ENCODE measurements around the gene PLPP4. TPM values are rescaled to one million over a fixed set of nuclear protein-coding genes. Genes with fewer than 3 reads are reported as not detected.

Gene PLPP4
- total RNA-seq, 6 experiments from 2014 or later: 12.2 to 31.1 (median 16.9) TPM

DNA sequence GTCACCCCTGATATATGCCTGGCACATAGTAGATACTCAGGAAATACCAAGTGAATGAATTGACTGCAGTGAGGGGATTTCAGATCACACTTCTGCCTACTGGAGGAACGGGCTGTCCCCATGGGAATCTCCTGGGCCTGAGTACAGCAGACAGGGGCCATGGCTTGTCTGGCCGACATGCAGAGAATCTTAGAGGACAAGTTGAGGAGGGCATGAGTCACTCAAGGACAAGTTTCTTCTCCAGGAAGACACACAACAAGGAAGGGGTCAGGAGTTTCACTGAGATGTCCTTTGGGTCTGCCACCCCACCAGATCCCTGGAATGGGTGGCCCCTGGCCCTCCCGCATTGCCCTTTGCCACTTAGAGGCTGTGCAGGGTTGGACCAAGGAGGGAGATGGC lies 20.7 kb downstream of the PLPP4 start:
- TF ChIP-seq, protein P1, sequence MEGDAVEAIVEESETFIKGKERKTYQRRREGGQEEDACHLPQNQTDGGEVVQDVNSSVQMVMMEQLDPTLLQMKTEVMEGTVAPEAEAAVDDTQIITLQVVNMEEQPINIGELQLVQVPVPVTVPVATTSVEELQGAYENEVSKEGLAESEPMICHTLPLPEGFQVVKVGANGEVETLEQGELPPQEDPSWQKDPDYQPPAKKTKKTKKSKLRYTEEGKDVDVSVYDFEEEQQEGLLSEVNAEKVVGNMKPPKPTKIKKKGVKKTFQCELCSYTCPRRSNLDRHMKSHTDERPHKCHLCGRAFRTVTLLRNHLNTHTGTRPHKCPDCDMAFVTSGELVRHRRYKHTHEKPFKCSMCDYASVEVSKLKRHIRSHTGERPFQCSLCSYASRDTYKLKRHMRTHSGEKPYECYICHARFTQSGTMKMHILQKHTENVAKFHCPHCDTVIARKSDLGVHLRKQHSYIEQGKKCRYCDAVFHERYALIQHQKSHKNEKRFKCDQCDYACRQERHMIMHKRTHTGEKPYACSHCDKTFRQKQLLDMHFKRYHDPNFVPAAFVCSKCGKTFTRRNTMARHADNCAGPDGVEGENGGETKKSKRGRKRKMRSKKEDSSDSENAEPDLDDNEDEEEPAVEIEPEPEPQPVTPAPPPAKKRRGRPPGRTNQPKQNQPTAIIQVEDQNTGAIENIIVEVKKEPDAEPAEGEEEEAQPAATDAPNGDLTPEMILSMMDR (IDR thresholded peaks at IDR 0.05): no peak
- peak overlapping the region; percentile 85 for H3K27ac Mint-ChIP-seq

DNA sequence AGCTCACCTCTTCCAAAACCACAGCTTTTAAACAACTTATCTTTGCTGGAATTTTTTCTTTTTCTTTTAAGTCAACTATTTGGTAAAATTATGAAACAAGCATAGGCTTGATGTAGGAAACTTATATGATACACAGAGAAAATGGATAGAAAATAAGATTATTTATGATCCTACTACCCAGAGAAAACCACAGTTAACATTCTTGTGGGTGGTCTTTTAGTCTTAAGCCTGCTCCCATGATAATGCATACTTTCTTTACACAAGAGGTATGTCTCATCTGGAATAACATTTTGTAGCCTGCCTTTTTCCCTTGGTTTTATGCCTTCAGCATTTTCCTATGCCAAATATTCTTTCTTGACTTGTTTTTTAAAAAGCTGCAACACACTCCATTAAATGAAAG lies 21.4 kb downstream of the PLPP4 start:
- Mint-ChIP-seq H3K4me1 (ENCODE audit: low read depth) (peaks cover 64% of the 10 kb centered on the region), H3K36me3 (ENCODE audit: low read depth) (peaks cover 21% of the 10 kb centered on the region), H3K27me3 (ENCODE audit: insufficient read depth) (no peaks in the 10 kb centered on the region), H3K27ac (peak overlapping the region; percentile 85), H3K9me3 (peaks cover 17% of the 10 kb centered on the region), H3K4me3 (peak overlapping the region; percentile 15; the same call in 1 of the 2 replicates)
- TF ChIP-seq, protein P1 (IDR thresholded peaks at IDR 0.05): no peak
- DNase-seq: no peak

More for the DNA sequence above, 20.7 kb downstream of the PLPP4 start:
- peaks cover 67% of the 10 kb centered on the region for H3K4me1 Mint-ChIP-seq (ENCODE audit: low read depth)
- H3K4me3 Mint-ChIP-seq: peak overlapping the region; percentile 70
- peaks cover 24% of the 10 kb centered on the region for H3K36me3 Mint-ChIP-seq (ENCODE audit: low read depth)
- H3K9me3 Mint-ChIP-seq: peaks cover 15% of the 10 kb centered on the region
- DNase-seq: no peak
- no peaks in the 10 kb centered on the region for H3K27me3 Mint-ChIP-seq (ENCODE audit: insufficient read depth)

DNA sequence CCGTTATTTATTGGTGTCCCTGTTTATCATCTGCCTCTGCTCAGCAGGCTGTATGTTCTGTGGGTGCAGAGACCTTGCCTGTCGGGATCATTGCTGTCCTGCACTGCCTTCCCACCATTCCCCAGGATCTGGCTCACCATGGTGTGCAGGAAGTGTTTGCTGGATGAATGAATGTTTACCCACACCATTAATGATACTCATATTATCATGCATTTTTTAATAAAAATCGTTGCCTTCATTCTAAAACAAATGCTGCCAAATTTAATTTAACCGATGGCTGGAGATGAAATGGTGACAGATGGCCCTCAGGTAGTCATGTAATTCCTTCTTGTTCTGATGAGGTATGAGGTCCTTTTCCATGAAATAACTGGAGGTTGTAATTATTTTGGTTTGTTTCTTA lies 22.5 kb downstream of the PLPP4 start:
- H3K27ac Mint-ChIP-seq: peak overlapping the region; percentile 14; the same call in 1 of the 2 replicates
- TF ChIP-seq, protein P1 (IDR thresholded peaks at IDR 0.05): no peak
- H3K9me3 Mint-ChIP-seq: peaks cover 17% of the 10 kb centered on the region
- H3K27me3 Mint-ChIP-seq (ENCODE audit: insufficient read depth): no peaks in the 10 kb centered on the region
- H3K4me1 Mint-ChIP-seq (ENCODE audit: low read depth): peaks cover 56% of the 10 kb centered on the region
- peak overlapping the region; percentile 48 for H3K4me3 Mint-ChIP-seq
- H3K36me3 Mint-ChIP-seq (ENCODE audit: low read depth): peaks cover 21% of the 10 kb centered on the region
- no peak for DNase-seq

DNA sequence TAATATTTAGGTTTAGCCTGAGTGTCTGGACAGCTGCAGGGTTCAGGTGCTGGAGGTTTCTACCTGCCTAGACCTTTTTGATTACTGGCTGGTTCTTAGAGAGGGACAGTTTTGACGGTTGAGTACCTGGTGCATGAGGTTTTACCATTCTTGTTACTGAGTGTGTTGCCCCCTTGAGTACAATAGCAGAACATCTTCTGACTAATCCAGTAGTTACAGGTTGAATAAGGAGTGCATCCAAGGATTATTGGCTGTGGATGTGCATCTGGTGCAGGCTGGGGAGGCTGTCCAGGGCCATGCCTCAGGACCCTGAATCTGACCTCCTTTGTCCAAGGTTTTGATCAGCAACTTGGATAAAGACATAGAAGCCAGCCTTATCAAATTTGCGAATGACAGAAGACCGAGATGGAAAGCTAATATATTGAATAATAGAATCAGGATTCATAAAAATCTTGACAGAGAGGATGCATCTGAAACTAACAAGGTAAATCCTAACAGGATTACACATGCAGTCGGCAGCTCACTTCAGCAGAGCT lies 23.1 kb downstream of the PLPP4 start:
- H3K27me3 Mint-ChIP-seq (ENCODE audit: insufficient read depth): no peaks in the 10 kb centered on the region
- peaks cover 56% of the 10 kb centered on the region for H3K4me1 Mint-ChIP-seq (ENCODE audit: low read depth)
- TF ChIP-seq, protein P1 (IDR thresholded peaks at IDR 0.05): peak; percentile 71
- peak; percentile 48 for DNase-seq
- no peak overlapping the region for H3K27ac Mint-ChIP-seq
- peak overlapping the region; percentile 48; the same call in 1 of the 2 replicates for H3K4me3 Mint-ChIP-seq
- H3K9me3 Mint-ChIP-seq: peaks cover 17% of the 10 kb centered on the region
- H3K36me3 Mint-ChIP-seq (ENCODE audit: low read depth): peaks cover 21% of the 10 kb centered on the region

DNA sequence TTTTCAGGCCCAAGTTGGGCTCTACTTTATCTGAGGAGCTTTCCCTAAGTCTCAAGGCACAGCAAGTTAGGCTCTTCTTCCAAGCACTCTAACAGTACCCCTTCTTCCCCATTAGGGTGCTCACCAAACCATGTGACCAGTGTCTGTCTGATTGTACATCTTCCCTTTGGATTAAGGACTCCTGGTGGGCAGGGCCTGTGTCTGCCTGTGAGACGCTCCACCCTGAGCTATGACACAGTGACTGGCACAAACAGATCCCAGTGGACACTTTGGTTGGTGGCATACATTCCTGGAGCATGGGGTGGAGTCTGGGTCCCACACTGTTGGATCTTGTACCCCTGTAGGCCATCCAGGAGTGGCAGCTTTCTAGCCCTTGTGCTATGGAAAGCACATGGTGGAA lies 23.8 kb downstream of the PLPP4 start:
- peaks cover 53% of the 10 kb centered on the region for H3K4me1 Mint-ChIP-seq (ENCODE audit: low read depth)
- H3K9me3 Mint-ChIP-seq: peaks cover 17% of the 10 kb centered on the region
- no peak overlapping the region for H3K27ac Mint-ChIP-seq

More for the DNA sequence above, 23.8 kb downstream of the PLPP4 start:
- TF ChIP-seq, protein P1 (IDR thresholded peaks at IDR 0.05): no peak
- Mint-ChIP-seq H3K36me3 (ENCODE audit: low read depth) (peaks cover 21% of the 10 kb centered on the region), H3K4me3 (no peak overlapping the region), H3K27me3 (ENCODE audit: insufficient read depth) (no peaks in the 10 kb centered on the region)
- DNase-seq: no peak

Data from HFFc6 (cell line).